GM12878 (cell line): ENCODE data around the gene TEX2. TPM values are rescaled to one million over a fixed set of nuclear protein-coding genes. Genes with fewer than 3 reads are reported as not detected.

Experiments
- ATAC-seq: fragments of 200-7000 bp; cut with Tn5 transposase; 3 replicates; pipeline ENCODE4 v1.9.1; 2020; ENCODE audit warnings: mild to moderate bottlenecking, moderate library complexity
- BruUV-seq: library from RNA; stranded (reverse); fragments of 400-500 nt; replicated peaks from 2 replicates; lab custom pipeline; 2021; lab: Mats Ljungman, UMichigan
- CTCF ChIA-PET: fragments of 300-600 bp; sonication (Branson Sonifier 250); formaldehyde crosslinking; extraction: SDS; loops from one replicate; lab custom pipeline; 2021; ENCODE audit warnings: inconsistent platforms; lab: Yijun Ruan, JAX
- POLR2A ChIA-PET: fragments of 350-600 bp; formaldehyde crosslinking; extraction: SDS; loops from one replicate; lab custom pipeline; 2021; ENCODE audit warnings: inconsistent platforms; lab: Charles Lee
- RAD21 ChIA-PET: fragments of 300-600 bp; sonication (Branson Sonifier 250); formaldehyde crosslinking; loops from one replicate; lab custom pipeline; 2023; ENCODE audit warnings: antibody characterized with exemption; ENCODE audit not compliant: unreplicated experiment; lab: Charles Lee
- SMC1A ChIA-PET: fragments of 300-600 bp; sonication (Branson Sonifier 250); formaldehyde crosslinking; loops from one replicate; lab custom pipeline; 2023; ENCODE audit not compliant: unreplicated experiment, uncharacterized antibody; lab: Charles Lee
- DNase-seq: peaks from one replicate; pipeline ENCODE4 v3.0.0-alpha.2; 2011; ENCODE audit warnings: low read depth, low spot score
- FAIRE-seq: peaks from 3 replicates; lab custom pipeline; 2011; peaks lifted over from hg19 to GRCh38; lab: Jason Lieb, UNC
- H2AFZ ChIP-seq: 2 replicates; pipeline ENCODE4 v1.6.0; 2011; ENCODE audit warnings: low read depth, low read length, control low read depth; ENCODE audit not compliant: control insufficient read depth
- H3K27ac ChIP-seq: 2 replicates; pipeline ENCODE4 v1.5.1; 2011; ENCODE audit warnings: control low read depth; ENCODE audit not compliant: control insufficient read depth, insufficient read depth
- H3K27me3 ChIP-seq, 2 experiments: replicated peaks in 1 of 2; 2 replicates each; pipeline versions ENCODE4 v1.6.0 to v1.6.1; 2011; ENCODE audit warnings: low read length in 1 of 2; ENCODE audit not compliant: control insufficient read depth in 2 of 2, insufficient read depth in 2 of 2
- H3K36me3 ChIP-seq, 2 experiments: 2 replicates each; pipeline ENCODE4 v1.5.1; 2011; ENCODE audit warnings: low read length in 1 of 2; ENCODE audit not compliant: control insufficient read depth in 2 of 2, insufficient read depth in 2 of 2
- H3K4me1 ChIP-seq: 2 replicates; pipeline ENCODE4 v1.6.1; 2011; ENCODE audit warnings: mild to moderate bottlenecking, low read length, moderate library complexity, mixed read lengths; ENCODE audit not compliant: control insufficient read depth, insufficient read depth
- H3K4me2 ChIP-seq: 2 replicates; pipeline ENCODE4 v1.6.0; 2011; ENCODE audit warnings: control low read depth; ENCODE audit not compliant: control insufficient read depth, insufficient read depth
- H3K4me3 ChIP-seq: fragments of 200-600 bp; sonication (generic); 2 replicates; pipeline ENCODE4 v1.5.1; 2016
- H3K79me2 ChIP-seq: 2 replicates; pipeline ENCODE4 v1.6.0; 2011; ENCODE audit warnings: low read length; ENCODE audit not compliant: control insufficient read depth, insufficient read depth
- H3K9ac ChIP-seq: 2 replicates; pipeline ENCODE4 v1.8.0; 2011; ENCODE audit warnings: low read length, control low read depth, mixed read lengths; ENCODE audit not compliant: control insufficient read depth, insufficient read depth
- H3K9me3 ChIP-seq: replicated peaks from 3 replicates; pipeline ENCODE4 v1.5.1; 2011; ENCODE audit warnings: mild to moderate bottlenecking, low read length; ENCODE audit not compliant: control insufficient read depth, insufficient read depth
- H4K20me1 ChIP-seq: 2 replicates; pipeline ENCODE4 v1.6.0; 2011; ENCODE audit not compliant: control insufficient read depth, insufficient read depth
- CBFB ChIP-seq: IDR thresholded peaks from 2 replicates; pipeline ENCODE4 v1.6.1; 2016; ENCODE audit warnings: antibody characterized with exemption, low read depth
- CBX3 ChIP-seq: fragments of 200-600 bp; sonication (generic); IDR thresholded peaks from 2 replicates; pipeline ENCODE4 v1.6.1; 2016; ENCODE audit warnings: low read depth, borderline replicate concordance
- CHD2 ChIP-seq: IDR thresholded peaks from 2 replicates; pipeline ENCODE4 v1.6.1; 2011; ENCODE audit warnings: low read depth, low read length, improper control_type of control experiment, borderline replicate concordance
- E2F4 ChIP-seq: IDR thresholded peaks from 2 replicates; pipeline ENCODE4 v1.6.1; 2012; ENCODE audit warnings: low read depth, low read length, improper control_type of control experiment
- FOS ChIP-seq: IDR thresholded peaks from 3 replicates; pipeline ENCODE4 v1.6.1; 2011; ENCODE audit warnings: borderline replicate concordance; ENCODE audit not compliant: insufficient read length; ENCODE audit errors: extremely low read depth
- MEF2B ChIP-seq: fragments of 450-650 bp; IDR thresholded peaks from 2 replicates; pipeline ENCODE4 v1.6.1; 2018; ENCODE audit warnings: mild to moderate bottlenecking, moderate library complexity; ENCODE audit not compliant: partially characterized antibody, poor library complexity, severe bottlenecking
- NFIC ChIP-seq: IDR thresholded peaks from 2 replicates; pipeline ENCODE4 v1.6.1; 2012; ENCODE audit warnings: low read depth, mild to moderate bottlenecking, inconsistent platforms, low read length, moderate library complexity
- NFYB ChIP-seq: IDR thresholded peaks from 2 replicates; pipeline ENCODE4 v1.6.1; 2011; ENCODE audit warnings: low read depth, mild to moderate bottlenecking, low read length, improper control_type of control experiment, moderate library complexity; ENCODE audit not compliant: insufficient read depth
- NRF1 ChIP-seq: conservative IDR thresholded peaks from 2 replicates; pipeline ENCODE4 v1.6.1; 2011; ENCODE audit warnings: mild to moderate bottlenecking, low read depth, low read length, improper control_type of control experiment
- PAX8 ChIP-seq: fragments of 450-650 bp; IDR thresholded peaks from 2 replicates; pipeline ENCODE4 v1.6.1; 2017; ENCODE audit warnings: mild to moderate bottlenecking, moderate library complexity
- RB1 ChIP-seq: fragments of 450-650 bp; formaldehyde crosslinking; IDR thresholded peaks from 2 replicates; pipeline ENCODE4 v1.6.1; 2017; ENCODE audit warnings: mild to moderate bottlenecking, borderline replicate concordance
- RBBP5 ChIP-seq: fragments of 200-600 bp; sonication (generic); conservative IDR thresholded peaks from 2 replicates; pipeline ENCODE4 v1.6.1; 2016
- SIX5 ChIP-seq: IDR thresholded peaks from 2 replicates; pipeline ENCODE4 v1.6.1; 2011; ENCODE audit warnings: mild to moderate bottlenecking, low read depth, low read length, moderate library complexity; ENCODE audit not compliant: severe bottlenecking
- TBL1XR1 ChIP-seq: IDR thresholded peaks from 2 replicates; pipeline ENCODE4 v1.6.1; 2012; ENCODE audit warnings: low read depth, low read length, improper control_type of control experiment
- TCF7 ChIP-seq: IDR thresholded peaks from 2 replicates; pipeline ENCODE4 v1.6.1; 2014; ENCODE audit warnings: antibody characterized with exemption, borderline replicate concordance
- ZBED1 ChIP-seq: IDR thresholded peaks from 2 replicates; pipeline ENCODE4 v1.6.1; 2016; ENCODE audit warnings: borderline replicate concordance
- ZNF274 ChIP-seq: IDR thresholded peaks from one replicate; pipeline ENCODE4 v1.8.0; 2011; ENCODE audit not compliant: insufficient read length, insufficient read depth
- WGBS: methylation state at CpG from one replicate; pipeline ENCODE4 v1.1.6; 2016; ENCODE audit warnings: low lambda C conversion rate; ENCODE audit not compliant: insufficient replicate concordance, insufficient coverage; ENCODE audit errors: missing lambda C conversion rate; 5-methylcytosine and 5-hydroxymethylcytosine counted together
- in situ Hi-C: fragments of 300-500 bp; cut with MboI; formaldehyde crosslinking; loops from 9 replicates; pipeline ENCODE4 v1.14.3; 2018; ENCODE audit warnings: mixed read lengths
- intact Hi-C: fragments of 100-400 bp; cut with micrococcal nuclease; formaldehyde crosslinking; loops from one replicate; pipeline ENCODE4 v1.14.2; 2022; ENCODE audit not compliant: unreplicated experiment
- polyA plus RNA-seq, 11 experiments: library from polyadenylated mRNA; depleted of rRNA in 4 of 11; unstranded in 6 of 11; stranded (reverse) in 5 of 11; fragments of >200 nt; fragmentation: Nextera tagmentation in 4 of 11; fragmentation: Illumina TruSeq in 1 of 11; extraction: Ambion mirVana in 4 of 11; extraction: Trizol in 1 of 11; gene quantifications; 1 replicate in 1 of 11; 2 replicates in 10 of 11; pipeline versions ENCODE4 v1.2.1 to v1.2.3, GENCODE V29; 2011 to 2016; ENCODE audit warnings: inconsistent platforms in 2 of 11, missing spikeins in 2 of 11, low read depth in 1 of 11
- total RNA-seq, 4 experiments: library from RNA; depleted of rRNA in 3 of 4; stranded (reverse); fragments of >200 nt in 3 of 4; fragmentation: Illumina TruSeq in 1 of 4; extraction: Trizol in 1 of 4; gene quantifications; 2 replicates each; pipeline versions ENCODE4 v1.2.1 to v1.2.3, GENCODE V29; 2013 to 2021
- TF ChIP-seq, protein P1 (sequence below): fragments of 450-650 bp; IDR thresholded peaks from 2 replicates; pipeline ENCODE4 v1.6.1; 2018; ENCODE audit warnings: mild to moderate bottlenecking, low read depth, moderate library complexity; ENCODE audit not compliant: partially characterized antibody
- TF ChIP-seq, protein P2 (sequence below): fragments of 450-650 bp; IDR thresholded peaks from 2 replicates; pipeline ENCODE4 v1.6.1; 2016; ENCODE audit warnings: mild to moderate bottlenecking

The TEX2 gene
- total and polyA plus RNA-seq, 10 of the 15 experiments (the other 5 are each of a cell fraction or from before 2014, with no cell fraction given): 3.8 to 19.9 (median 15.8) TPM

- FAIRE-seq (peak; percentile 74), DNase-seq (no peak), ATAC-seq (peak; percentile 16)
- no peaks in the 10 kb centered on the region for H3K27me3 ChIP-seq
- no peaks in the 10 kb centered on the region for H3K9me3 ChIP-seq
- ChIA-PET POLR2A (interaction anchor here (0.6 to 6.6 kb wide), 22 partner anchors 12 to 227 kb away, joined by 3 to 86 read pairs (median 8); partner anchors contain the start of genes CD79B, GH1 and ICAM2), RAD21 (interaction anchor here (0.6 to 14.4 kb wide), 28 partner anchors 8 to 326 kb away, joined by 3 to 507 read pairs (median 6); partner anchors contain the start of genes CD79B, GH1 and ICAM2), SMC1A (interaction anchor here (0.6 to 11.2 kb wide), 28 partner anchors 9 to 292 kb away, joined by 3 to 570 read pairs (median 6); partner anchors contain the start of genes CSHL1, GH1 and ICAM2), CTCF (interaction anchor here (0.8 to 9.7 kb wide), 28 partner anchors 9 to 216 kb away, joined by 3 to 915 read pairs (median 8); partner anchors contain the start of genes CD79B, CSHL1, GH1 and ICAM2)
- H3K4me1 ChIP-seq: peaks cover 32% of the 10 kb centered on the region
- peaks cover 29% of the 10 kb centered on the region for H3K79me2 ChIP-seq
- H3K36me3 ChIP-seq: no peaks in the 10 kb centered on the region
- no peaks in the 10 kb centered on the region for H4K20me1 ChIP-seq
- intact Hi-C loops (loop anchor here (2.0 kb wide), 3 partner anchors 69 to 221 kb away; partner anchors contain the start of genes CSHL1 and GH1), in situ Hi-C loops (loop anchor here (5.0 kb wide), 2 partner anchors 104 to 209 kb away; no protein-coding TSS in a partner anchor)
- H3K4me2 ChIP-seq: peak overlapping the region; percentile 65
- H2AFZ ChIP-seq: peak overlapping the region; percentile 34; the same call in 1 of the 2 replicates
- peak overlapping the region; percentile 28; the same call in 1 of the 2 replicates for H3K9ac ChIP-seq
- BruUV-seq: no TSS peak
- peak overlapping the region; percentile 83 for H3K27ac ChIP-seq
- WGBS: 16% methylated on average over 5 of the region's 5 CpGs
- 0 out of 2 replicates have a peak overlapping the region, but pooled peaks have one; percentile 4 for H3K4me3 ChIP-seq
- TF ChIP-seq NRF1: no peak
- TF ChIP-seq E2F4: no peak
- TF ChIP-seq FOS: no peak
- no peak for TF ChIP-seq NFYB
- TF ChIP-seq CBX3: no peak
- TF ChIP-seq MEF2B: peak; percentile 56
- TF ChIP-seq TCF7: no peak
- TF ChIP-seq, protein P1, sequence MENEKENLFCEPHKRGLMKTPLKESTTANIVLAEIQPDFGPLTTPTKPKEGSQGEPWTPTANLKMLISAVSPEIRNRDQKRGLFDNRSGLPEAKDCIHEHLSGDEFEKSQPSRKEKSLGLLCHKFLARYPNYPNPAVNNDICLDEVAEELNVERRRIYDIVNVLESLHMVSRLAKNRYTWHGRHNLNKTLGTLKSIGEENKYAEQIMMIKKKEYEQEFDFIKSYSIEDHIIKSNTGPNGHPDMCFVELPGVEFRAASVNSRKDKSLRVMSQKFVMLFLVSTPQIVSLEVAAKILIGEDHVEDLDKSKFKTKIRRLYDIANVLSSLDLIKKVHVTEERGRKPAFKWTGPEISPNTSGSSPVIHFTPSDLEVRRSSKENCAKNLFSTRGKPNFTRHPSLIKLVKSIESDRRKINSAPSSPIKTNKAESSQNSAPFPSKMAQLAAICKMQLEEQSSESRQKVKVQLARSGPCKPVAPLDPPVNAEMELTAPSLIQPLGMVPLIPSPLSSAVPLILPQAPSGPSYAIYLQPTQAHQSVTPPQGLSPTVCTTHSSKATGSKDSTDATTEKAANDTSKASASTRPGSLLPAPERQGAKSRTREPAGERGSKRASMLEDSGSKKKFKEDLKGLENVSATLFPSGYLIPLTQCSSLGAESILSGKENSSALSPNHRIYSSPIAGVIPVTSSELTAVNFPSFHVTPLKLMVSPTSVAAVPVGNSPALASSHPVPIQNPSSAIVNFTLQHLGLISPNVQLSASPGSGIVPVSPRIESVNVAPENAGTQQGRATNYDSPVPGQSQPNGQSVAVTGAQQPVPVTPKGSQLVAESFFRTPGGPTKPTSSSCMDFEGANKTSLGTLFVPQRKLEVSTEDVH: no peak
- 0 out of 2 replicates have a peak, but pooled peaks have one; percentile 35 for TF ChIP-seq ZBED1
- TF ChIP-seq PAX8: no peak
- TF ChIP-seq RB1: no peak
- no peak for TF ChIP-seq TBL1XR1
- TF ChIP-seq NFIC: no peak
- no peak for TF ChIP-seq CHD2
- TF ChIP-seq ZNF274: no peak
- TF ChIP-seq CBFB: no peak
- TF ChIP-seq SIX5: no peak
- TF ChIP-seq, protein P2, sequence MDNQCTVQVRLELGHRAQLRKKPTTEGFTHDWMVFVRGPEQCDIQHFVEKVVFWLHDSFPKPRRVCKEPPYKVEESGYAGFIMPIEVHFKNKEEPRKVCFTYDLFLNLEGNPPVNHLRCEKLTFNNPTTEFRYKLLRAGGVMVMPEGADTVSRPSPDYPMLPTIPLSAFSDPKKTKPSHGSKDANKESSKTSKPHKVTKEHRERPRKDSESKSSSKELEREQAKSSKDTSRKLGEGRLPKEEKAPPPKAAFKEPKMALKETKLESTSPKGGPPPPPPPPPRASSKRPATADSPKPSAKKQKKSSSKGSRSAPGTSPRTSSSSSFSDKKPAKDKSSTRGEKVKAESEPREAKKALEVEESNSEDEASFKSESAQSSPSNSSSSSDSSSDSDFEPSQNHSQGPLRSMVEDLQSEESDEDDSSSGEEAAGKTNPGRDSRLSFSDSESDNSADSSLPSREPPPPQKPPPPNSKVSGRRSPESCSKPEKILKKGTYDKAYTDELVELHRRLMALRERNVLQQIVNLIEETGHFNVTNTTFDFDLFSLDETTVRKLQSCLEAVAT: no peak
- no peak for TF ChIP-seq RBBP5
Observed at GRCh38 chr17:64131606-64132270, 131.3 kb downstream of the TEX2 start.
